DND-41 (cell line): ENCODE data around the gene GRB7.

Experiments used
- ATAC-seq: fragments of 200-7000 bp; cut with Tn5 transposase; 3 replicates; pipeline ENCODE4 v1.9.1; 2021; ENCODE audit warnings: low read depth; ENCODE audit not compliant: insufficient read depth
- DNase-seq: peaks from one replicate; pipeline ENCODE4 v3.0.0-alpha.2; 2020
- H2AFZ ChIP-seq: 2 replicates; pipeline ENCODE4 v1.6.0; 2012; ENCODE audit warnings: low read depth, low read length
- H3K27ac ChIP-seq: 2 replicates; pipeline ENCODE4 v1.5.1; 2012; ENCODE audit warnings: low read length, inconsistent platforms
- H3K27me3 ChIP-seq: fragments of 200-600 bp; sonication (generic); 2 replicates; pipeline ENCODE4 v1.6.0; 2012; ENCODE audit warnings: low read length, mild to moderate bottlenecking, inconsistent platforms; ENCODE audit not compliant: insufficient read depth, poor library complexity
- H3K36me3 ChIP-seq: 2 replicates; pipeline ENCODE4 v1.5.1; 2012; ENCODE audit warnings: low read length, inconsistent platforms; ENCODE audit not compliant: insufficient read depth
- H3K4me1 ChIP-seq: 2 replicates; pipeline ENCODE4 v1.5.1; 2012; ENCODE audit warnings: mild to moderate bottlenecking, low read length; ENCODE audit not compliant: insufficient read depth
- H3K4me2 ChIP-seq: 2 replicates; pipeline ENCODE4 v1.6.0; 2012; ENCODE audit warnings: mild to moderate bottlenecking, moderate library complexity, low read length, inconsistent platforms; ENCODE audit not compliant: insufficient read depth
- H3K4me3 ChIP-seq, 2 experiments: fragments of 200-600 bp in 1 of 2; shearing (Covaris generic) in 1 of 2; 2 replicates each; pipeline ENCODE4 v1.5.1; 2012 to 2016; ENCODE audit warnings: inconsistent platforms in 2 of 2, low read length in 2 of 2, mild to moderate bottlenecking in 2 of 2, low read depth in 1 of 2, moderate library complexity in 1 of 2
- H3K79me2 ChIP-seq: 2 replicates; pipeline ENCODE4 v1.6.0; 2012; ENCODE audit warnings: low read length, inconsistent platforms; ENCODE audit not compliant: insufficient read depth
- H3K9ac ChIP-seq: 2 replicates; pipeline ENCODE4 v1.6.0; 2012; ENCODE audit warnings: low read depth, mild to moderate bottlenecking, inconsistent platforms, low read length, moderate library complexity
- H3K9me3 ChIP-seq: 2 replicates; pipeline ENCODE4 v1.5.1; 2012; ENCODE audit warnings: low read length, moderate library complexity, mild to moderate bottlenecking, inconsistent platforms; ENCODE audit not compliant: insufficient read depth, severe bottlenecking
- H4K20me1 ChIP-seq: 2 replicates; pipeline ENCODE4 v1.6.0; 2012; ENCODE audit warnings: low read length; ENCODE audit not compliant: insufficient read depth
- EZH2 ChIP-seq: IDR thresholded peaks from 3 replicates; pipeline ENCODE4 v1.6.1; 2012; ENCODE audit warnings: borderline replicate concordance, low read depth, mild to moderate bottlenecking, moderate library complexity, low read length, inconsistent platforms; ENCODE audit not compliant: severe bottlenecking
- TF ChIP-seq, protein P1 (sequence below): IDR thresholded peaks from 2 replicates; pipeline ENCODE4 v1.5.1; 2012; ENCODE audit warnings: borderline replicate concordance, low read length, moderate library complexity, mild to moderate bottlenecking; ENCODE audit not compliant: poor library complexity, severe bottlenecking; ENCODE audit errors: extremely low read depth

GRB7 gene

DNA sequence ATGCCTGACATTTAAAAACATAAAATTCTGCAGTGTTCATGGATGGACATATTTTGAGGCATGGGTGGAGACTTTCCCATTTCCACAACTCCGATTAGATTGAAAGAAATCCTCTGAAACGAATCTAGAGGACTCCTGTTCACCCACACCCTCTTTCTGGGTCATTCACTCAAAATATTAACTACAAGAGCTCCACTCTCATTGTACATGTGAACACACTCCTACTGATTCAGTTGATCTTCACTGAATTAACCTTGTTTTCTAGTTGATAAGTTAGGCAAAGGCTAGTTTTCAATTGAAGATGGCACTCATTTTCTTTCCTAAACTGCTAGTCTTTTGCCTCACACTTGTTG, 44.1 kb downstream of the GRB7 start:
- Histone ChIP-seq H3K9ac (no peak overlapping the region), H3K27ac (no peak overlapping the region), H2AFZ (no peak overlapping the region), H3K36me3 (no peaks in the 10 kb centered on the region), H3K9me3 (no peaks in the 10 kb centered on the region), H3K4me1 (peaks cover 12% of the 10 kb centered on the region), H3K79me2 (no peaks in the 10 kb centered on the region), H4K20me1 (no peaks in the 10 kb centered on the region), H3K4me3 (no peak overlapping the region), H3K27me3 (peaks cover 7% of the 10 kb centered on the region), H3K4me2 (no peak overlapping the region)
- DNase-seq, result no peak
- no peak for ATAC-seq
- TF ChIP-seq EZH2, result no peak
- TF ChIP-seq, protein P1, sequence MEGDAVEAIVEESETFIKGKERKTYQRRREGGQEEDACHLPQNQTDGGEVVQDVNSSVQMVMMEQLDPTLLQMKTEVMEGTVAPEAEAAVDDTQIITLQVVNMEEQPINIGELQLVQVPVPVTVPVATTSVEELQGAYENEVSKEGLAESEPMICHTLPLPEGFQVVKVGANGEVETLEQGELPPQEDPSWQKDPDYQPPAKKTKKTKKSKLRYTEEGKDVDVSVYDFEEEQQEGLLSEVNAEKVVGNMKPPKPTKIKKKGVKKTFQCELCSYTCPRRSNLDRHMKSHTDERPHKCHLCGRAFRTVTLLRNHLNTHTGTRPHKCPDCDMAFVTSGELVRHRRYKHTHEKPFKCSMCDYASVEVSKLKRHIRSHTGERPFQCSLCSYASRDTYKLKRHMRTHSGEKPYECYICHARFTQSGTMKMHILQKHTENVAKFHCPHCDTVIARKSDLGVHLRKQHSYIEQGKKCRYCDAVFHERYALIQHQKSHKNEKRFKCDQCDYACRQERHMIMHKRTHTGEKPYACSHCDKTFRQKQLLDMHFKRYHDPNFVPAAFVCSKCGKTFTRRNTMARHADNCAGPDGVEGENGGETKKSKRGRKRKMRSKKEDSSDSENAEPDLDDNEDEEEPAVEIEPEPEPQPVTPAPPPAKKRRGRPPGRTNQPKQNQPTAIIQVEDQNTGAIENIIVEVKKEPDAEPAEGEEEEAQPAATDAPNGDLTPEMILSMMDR, result no peak

DNA sequence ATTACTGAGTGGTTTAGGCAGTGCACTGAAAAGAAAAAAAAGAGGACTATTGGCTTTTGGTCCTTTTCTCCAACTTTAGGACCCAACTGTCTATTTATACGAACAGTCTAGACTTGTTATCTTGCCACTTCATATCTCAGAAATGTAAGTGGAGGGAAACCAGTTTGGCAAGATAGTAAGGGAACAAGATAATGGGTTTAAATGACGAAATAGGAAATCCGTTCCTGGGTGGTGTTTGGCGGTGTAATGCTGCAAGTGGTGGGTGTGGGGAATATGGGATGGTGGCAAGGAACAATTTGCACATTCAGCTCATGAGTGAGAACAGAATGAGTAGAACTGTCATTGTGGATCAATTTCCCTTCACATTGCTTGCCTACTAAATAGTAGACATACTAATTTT, 44.7 kb downstream of the GRB7 start:
- Histone ChIP-seq H3K4me2 (no peak overlapping the region), H3K4me3 (no peak overlapping the region), H2AFZ (no peak overlapping the region), H3K9ac (no peak overlapping the region), H4K20me1 (no peaks in the 10 kb centered on the region), H3K36me3 (no peaks in the 10 kb centered on the region), H3K9me3 (no peaks in the 10 kb centered on the region), H3K27me3 (peaks cover 7% of the 10 kb centered on the region), H3K4me1 (peaks cover 12% of the 10 kb centered on the region), H3K79me2 (no peaks in the 10 kb centered on the region), H3K27ac (no peak overlapping the region)
- TF ChIP-seq, protein P1, result no peak
- TF ChIP-seq EZH2, result no peak
- ATAC-seq, result no peak
- DNase-seq, result no peak

DNA sequence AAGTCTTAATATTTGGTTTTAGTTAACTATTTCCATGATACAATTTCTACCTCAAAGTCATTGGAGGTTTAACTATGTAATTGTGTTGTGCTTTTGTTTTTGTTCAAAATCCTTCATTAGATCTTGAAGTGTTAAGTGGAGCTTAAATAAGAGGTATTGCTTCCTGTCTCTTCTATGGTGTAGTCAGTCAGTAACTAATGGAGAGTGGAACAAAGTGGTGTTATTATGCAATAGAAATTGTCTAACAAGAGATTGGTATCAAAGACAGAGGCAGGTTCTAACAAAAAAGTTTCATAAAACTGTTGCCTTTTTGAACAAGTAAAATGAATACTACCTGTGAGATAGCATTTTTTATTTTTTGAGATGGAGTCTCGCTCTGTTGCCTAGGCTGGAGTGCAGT, 45.2 kb downstream of the GRB7 start:
- H2AFZ ChIP-seq, result no peak overlapping the region
- no peak for DNase-seq
- no peak overlapping the region for H3K4me3 ChIP-seq
- TF ChIP-seq, protein P1, result no peak
- no peaks in the 10 kb centered on the region for H3K79me2 ChIP-seq
- no peak overlapping the region for H3K27ac ChIP-seq
- no peak overlapping the region for H3K4me2 ChIP-seq
- ATAC-seq, result no peak
- no peak overlapping the region for H3K9ac ChIP-seq
- H3K27me3 ChIP-seq, result peaks cover 7% of the 10 kb centered on the region
- H4K20me1 ChIP-seq, result no peaks in the 10 kb centered on the region
- H3K4me1 ChIP-seq, result peaks cover 12% of the 10 kb centered on the region
- no peaks in the 10 kb centered on the region for H3K9me3 ChIP-seq
- H3K36me3 ChIP-seq, result no peaks in the 10 kb centered on the region

DNA sequence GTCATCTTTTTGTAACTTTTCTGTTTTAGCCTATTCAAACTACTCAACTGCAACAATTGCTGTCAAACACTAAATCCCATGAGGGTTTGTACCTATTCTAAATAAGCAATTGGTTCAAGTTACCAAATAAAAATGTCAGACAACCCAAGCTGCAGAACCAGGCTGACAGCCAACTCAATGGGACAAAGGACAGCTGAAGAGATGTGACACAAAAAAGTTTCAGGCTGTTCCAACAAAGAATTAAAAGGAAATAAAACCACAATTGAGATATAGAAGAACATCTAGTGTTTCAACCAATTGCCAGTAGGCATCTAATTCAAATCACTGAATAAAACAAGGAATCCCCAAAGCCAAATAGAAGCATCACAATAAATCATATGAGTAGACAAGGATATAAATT, 49.3 kb downstream of the GRB7 start:
- ATAC-seq, result no peak
- Histone ChIP-seq H3K36me3 (no peaks in the 10 kb centered on the region), H3K4me1 (no peaks in the 10 kb centered on the region), H3K27ac (no peak overlapping the region), H3K9ac (no peak overlapping the region), H2AFZ (no peak overlapping the region), H3K4me3 (no peak overlapping the region), H3K27me3 (peaks cover 5% of the 10 kb centered on the region), H3K79me2 (no peaks in the 10 kb centered on the region), H3K4me2 (no peak overlapping the region), H3K9me3 (no peaks in the 10 kb centered on the region), H4K20me1 (no peaks in the 10 kb centered on the region)
- DNase-seq, result no peak
- no peak for TF ChIP-seq EZH2
- TF ChIP-seq, protein P1, result no peak
